ENCODE results near the gene KANK4.
A peak's percentile ranks its signal among the peaks of the same experiment; 100 is the strongest.

The KANK4 gene

DNA sequence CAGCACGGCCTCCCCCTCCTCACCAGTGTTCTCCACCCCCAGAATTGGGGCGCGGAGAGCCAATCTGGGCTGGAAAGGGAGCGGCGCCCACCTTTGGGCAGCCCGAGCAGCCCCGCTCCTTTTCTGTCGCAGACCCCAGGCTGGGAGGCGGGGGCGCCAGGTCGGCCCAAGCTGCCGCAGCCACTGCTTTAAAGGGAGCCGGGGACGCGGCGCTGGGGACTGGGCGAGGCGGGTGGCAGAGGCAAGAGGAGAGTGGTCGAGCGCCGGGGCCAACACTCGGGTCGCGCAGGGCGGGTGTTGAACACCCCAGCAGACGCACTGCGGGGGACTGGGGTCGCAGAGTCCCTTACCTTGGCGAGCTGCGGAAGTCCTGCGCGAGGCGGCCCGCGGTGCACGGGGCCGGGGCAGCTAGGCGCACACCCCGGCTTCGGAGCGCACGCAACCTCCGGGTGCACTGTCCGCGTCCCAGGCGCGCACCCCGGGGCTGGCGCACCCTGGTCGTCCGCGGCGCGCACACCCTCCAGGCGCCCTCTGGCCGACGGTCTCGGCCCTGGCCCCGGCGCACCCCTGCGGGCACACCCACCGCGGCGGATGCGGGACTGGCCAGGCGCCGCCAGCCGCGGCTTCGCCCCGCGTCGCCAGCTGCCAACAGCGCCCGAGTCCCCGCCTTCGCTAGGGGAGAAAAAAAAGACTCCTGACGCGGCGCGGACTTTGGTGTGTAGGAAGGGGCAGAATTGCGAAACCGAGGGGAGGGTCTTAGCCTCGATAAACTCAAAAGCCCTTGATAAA is at the start of gene KANK4:
Gene KANK4, minus strand, starts transcription at position 679 of the 789 bp plus-strand sequence. CDS start 37,870 bp downstream, outside the sequence.
- peaks cover 34 to 54% of the 10 kb centered on the region in 2 donors for H3K27me3 Mint-ChIP-seq
- no peaks in the 10 kb centered on the region for H3K36me3 Mint-ChIP-seq
- DNase-seq (no peak), ATAC-seq (replicated peaks) (no peak)
- H3K4me1 Mint-ChIP-seq, result peaks cover 0 to 6% of the 10 kb centered on the region in 2 donors
- H3K27ac Mint-ChIP-seq, result no peak within 1 kb of the TSS
- H3K9me3 Mint-ChIP-seq, result no peaks in the 10 kb centered on the region
- H3K4me3 Mint-ChIP-seq, result no peak within 1 kb of the TSS

DNA sequence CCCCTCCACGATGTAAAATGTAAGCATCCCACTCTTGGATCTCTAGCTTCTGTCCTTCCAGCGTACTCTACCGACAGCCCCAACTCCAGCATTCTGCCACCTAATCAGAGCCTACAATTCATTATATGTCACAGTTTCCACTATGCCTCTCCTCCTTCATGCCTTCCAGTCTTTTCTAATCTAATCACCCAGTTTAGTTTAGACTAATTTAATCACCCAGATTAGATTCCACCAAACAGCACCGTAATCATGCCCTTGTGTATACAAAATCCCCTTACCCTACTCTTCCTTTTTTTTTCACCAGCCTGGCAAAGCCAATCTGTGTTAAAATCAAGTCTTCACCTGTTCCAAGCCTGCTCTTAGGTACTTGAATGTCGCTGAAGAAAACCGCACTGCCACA is 49.8 kb upstream of the KANK4 start:
- DNase-seq (no peak), ATAC-seq (replicated peaks) (no peak)
- Mint-ChIP-seq H3K36me3 (no peaks in the 10 kb centered on the region), H3K9me3 (peaks cover 4 to 10% of the 10 kb centered on the region in 2 donors), H3K4me3 (no peak overlapping the region), H3K27me3 (peaks cover 6% of the 10 kb centered on the region in 2 donors), H3K4me1 (no peaks in the 10 kb centered on the region), H3K27ac (no peak overlapping the region)

DNA sequence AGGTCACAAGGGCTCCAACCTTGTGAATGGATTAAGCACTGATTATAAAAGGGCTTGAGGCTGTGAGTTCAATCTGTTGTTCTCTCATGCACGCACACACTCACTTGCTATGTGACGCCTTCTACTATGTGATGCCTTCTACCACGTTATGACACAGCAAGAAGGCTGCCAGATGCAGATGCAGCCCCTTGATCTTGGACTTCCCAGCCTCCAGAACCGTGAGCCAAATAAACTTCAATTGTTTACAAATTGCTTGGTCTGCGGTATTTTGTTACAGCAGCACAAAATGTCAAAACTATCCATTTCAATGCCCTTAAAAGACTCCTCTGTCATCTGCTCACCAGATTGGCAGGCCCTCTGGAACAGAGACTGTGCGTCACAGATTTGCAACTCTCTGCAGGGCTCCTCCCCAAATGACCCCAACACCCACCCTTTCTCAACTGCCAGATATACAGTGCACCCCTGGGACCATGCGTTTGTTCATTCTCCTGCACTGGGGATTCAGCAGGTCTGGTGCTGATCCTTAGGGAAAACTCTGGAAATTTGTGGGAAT is 47.8 kb upstream of the KANK4 start:
- no peak overlapping the region for H3K4me3 Mint-ChIP-seq
- DNase-seq (no peak), ATAC-seq (replicated peaks) (no peak)
- peaks cover 6% of the 10 kb centered on the region in 2 donors for H3K27me3 Mint-ChIP-seq
- H3K27ac Mint-ChIP-seq, result no peak overlapping the region
- no peaks in the 10 kb centered on the region for H3K4me1 Mint-ChIP-seq
- peaks cover 7 to 13% of the 10 kb centered on the region in 2 donors for H3K9me3 Mint-ChIP-seq
- no peaks in the 10 kb centered on the region for H3K36me3 Mint-ChIP-seq

- H3K4me3 Mint-ChIP-seq, result no peak overlapping the region
- H3K36me3 Mint-ChIP-seq, result no peaks in the 10 kb centered on the region
- peaks cover 7 to 13% of the 10 kb centered on the region in 2 donors for H3K9me3 Mint-ChIP-seq
- ATAC-seq (replicated peaks) (no peak), DNase-seq (no peak)
- H3K27me3 Mint-ChIP-seq, result peaks cover 6% of the 10 kb centered on the region in 2 donors
- H3K4me1 Mint-ChIP-seq, result no peaks in the 10 kb centered on the region
- H3K27ac Mint-ChIP-seq, result no peak overlapping the region
These were observed 45.5 kb upstream of the KANK4 start for GRCh38 chr1:62364721-62365120.

DNA sequence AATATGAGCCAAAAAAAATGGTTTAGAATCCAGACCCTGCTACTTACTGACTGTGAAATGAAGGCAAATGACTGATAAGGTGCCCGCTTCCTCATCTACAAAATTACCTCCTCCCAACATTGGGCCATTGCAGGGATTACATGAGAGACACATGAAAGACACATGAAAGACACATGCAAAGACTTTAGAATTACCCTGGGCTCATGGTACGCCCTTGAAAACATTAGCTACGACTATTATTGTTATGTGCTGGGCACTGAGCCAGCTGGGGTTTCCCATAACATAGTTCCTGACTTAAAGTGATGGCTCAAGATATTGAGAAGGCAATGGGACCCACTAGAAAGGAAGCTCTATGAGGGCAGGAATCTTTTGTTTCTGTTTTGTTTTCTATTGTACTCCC is 43.7 kb upstream of the KANK4 start:
- DNase-seq (no peak), ATAC-seq (replicated peaks) (no peak)
- H3K4me3 Mint-ChIP-seq, result no peak overlapping the region
- H3K36me3 Mint-ChIP-seq, result no peaks in the 10 kb centered on the region
- H3K9me3 Mint-ChIP-seq, result peaks cover 7 to 13% of the 10 kb centered on the region in 2 donors
- H3K4me1 Mint-ChIP-seq, result no peaks in the 10 kb centered on the region
- H3K27me3 Mint-ChIP-seq, result no peaks in the 10 kb centered on the region
- H3K27ac Mint-ChIP-seq, result no peak overlapping the region

- H3K36me3 Mint-ChIP-seq, result no peaks in the 10 kb centered on the region
- H3K27ac Mint-ChIP-seq, result no peak overlapping the region
- no peak overlapping the region for H3K4me3 Mint-ChIP-seq
- H3K9me3 Mint-ChIP-seq, result peaks cover 7 to 13% of the 10 kb centered on the region in 2 donors
- DNase-seq (no peak), ATAC-seq (replicated peaks) (no peak)
- H3K4me1 Mint-ChIP-seq, result no peaks in the 10 kb centered on the region
- no peaks in the 10 kb centered on the region for H3K27me3 Mint-ChIP-seq
These were observed 43.1 kb upstream of the KANK4 start for GRCh38 chr1:62362061-62362917.

DNA sequence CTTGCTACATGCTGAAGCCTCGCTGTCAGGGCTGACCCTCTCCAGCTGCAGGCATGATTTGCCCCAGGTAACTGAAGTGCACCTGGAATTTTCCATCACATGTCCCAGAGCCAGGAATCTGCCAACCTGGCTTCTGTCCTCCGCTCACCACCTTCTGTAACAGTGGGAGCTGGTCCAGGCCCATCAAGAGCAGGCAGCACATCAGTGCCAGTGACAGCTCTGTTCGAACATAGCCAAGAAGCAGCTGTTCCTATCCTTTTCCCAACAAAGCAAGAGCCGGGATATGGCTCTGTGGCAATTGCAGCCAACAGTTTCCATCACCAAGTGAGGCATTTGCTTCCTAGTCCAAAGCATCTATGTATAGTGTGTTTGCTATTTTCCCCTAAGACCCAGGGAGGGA is 42.2 kb upstream of the KANK4 start:
- peaks cover 3 to 8% of the 10 kb centered on the region in 2 donors for H3K9me3 Mint-ChIP-seq
- H3K4me1 Mint-ChIP-seq, result peaks cover 2 to 3% of the 10 kb centered on the region in 2 donors
- H3K27ac Mint-ChIP-seq, result no peak overlapping the region
- DNase-seq (no peak), ATAC-seq (replicated peaks) (no peak)
- no peaks in the 10 kb centered on the region for H3K27me3 Mint-ChIP-seq
- no peak overlapping the region for H3K4me3 Mint-ChIP-seq
- no peaks in the 10 kb centered on the region for H3K36me3 Mint-ChIP-seq

DNA sequence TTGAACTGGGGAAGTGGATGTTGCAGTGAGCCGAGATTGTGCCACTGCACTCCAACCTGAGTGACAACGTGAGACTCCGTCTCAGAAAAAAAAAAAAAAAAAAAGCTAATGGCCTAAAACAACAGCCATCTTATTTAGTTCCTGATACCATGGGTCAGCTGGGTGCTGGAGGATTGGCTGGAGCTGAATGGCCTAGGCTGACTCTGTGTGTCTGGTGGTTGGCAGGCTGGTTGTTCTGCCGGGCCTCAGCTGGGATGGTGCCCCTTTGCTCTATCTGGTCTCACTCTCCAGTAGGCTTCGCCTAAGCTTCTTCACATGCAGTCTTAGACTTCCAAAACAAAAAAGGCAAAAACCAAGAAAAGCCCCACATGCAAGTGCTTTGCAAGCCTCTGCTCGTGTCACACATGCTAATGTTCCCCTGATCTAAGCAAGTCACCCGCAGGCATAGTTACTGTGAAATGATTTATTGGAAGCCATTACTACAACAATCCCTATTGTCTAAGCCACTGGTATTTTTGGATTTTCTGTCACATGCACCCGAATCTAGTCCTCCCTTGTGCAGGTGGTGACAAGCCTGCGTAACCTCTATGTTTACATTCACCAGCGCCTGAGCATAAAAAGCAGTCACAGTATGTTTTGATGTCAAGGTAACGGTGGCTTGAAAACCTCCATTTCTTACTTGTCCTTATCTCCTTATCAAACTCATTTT is 39.6 kb upstream of the KANK4 start:
- H3K27ac Mint-ChIP-seq, result no peak overlapping the region
- peaks cover 4 to 5% of the 10 kb centered on the region in 2 donors for H3K4me1 Mint-ChIP-seq
- H3K9me3 Mint-ChIP-seq, result peaks cover 3 to 4% of the 10 kb centered on the region in 2 donors
- no peak for ATAC-seq (replicated peaks)
- no peaks in the 10 kb centered on the region for H3K27me3 Mint-ChIP-seq
- no peak for DNase-seq
- H3K36me3 Mint-ChIP-seq, result no peaks in the 10 kb centered on the region
- no peak overlapping the region for H3K4me3 Mint-ChIP-seq

DNA sequence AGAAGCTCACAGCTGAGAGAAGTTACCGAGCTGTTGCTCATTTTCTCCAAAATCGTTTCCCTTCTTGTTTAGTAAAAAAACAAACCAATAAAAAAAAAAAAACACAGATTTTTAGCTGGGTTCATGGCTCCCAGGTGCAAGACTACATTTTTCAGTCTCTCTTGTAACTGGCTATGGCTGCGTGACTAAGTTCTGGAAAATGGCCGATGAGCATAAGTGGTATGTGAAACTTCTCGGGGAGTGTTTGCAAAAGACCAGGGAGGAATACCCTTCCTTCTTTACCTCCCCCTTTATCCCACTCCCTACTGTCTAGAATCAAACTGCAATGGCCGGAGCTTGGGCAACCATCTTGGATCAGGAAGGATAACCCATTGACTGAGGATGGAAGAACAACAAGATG is 38.7 kb upstream of the KANK4 start:
- H3K4me3 Mint-ChIP-seq, result no peak overlapping the region
- H3K27me3 Mint-ChIP-seq, result peaks cover 0 to 3% of the 10 kb centered on the region in 2 donors
- ATAC-seq (replicated peaks), result no peak
- no peaks in the 10 kb centered on the region for H3K36me3 Mint-ChIP-seq
- H3K4me1 Mint-ChIP-seq, result peaks cover 4 to 5% of the 10 kb centered on the region in 2 donors
- DNase-seq, result no peak
- no peak overlapping the region for H3K27ac Mint-ChIP-seq
- peaks cover 2 to 3% of the 10 kb centered on the region in 2 donors for H3K9me3 Mint-ChIP-seq

DNA sequence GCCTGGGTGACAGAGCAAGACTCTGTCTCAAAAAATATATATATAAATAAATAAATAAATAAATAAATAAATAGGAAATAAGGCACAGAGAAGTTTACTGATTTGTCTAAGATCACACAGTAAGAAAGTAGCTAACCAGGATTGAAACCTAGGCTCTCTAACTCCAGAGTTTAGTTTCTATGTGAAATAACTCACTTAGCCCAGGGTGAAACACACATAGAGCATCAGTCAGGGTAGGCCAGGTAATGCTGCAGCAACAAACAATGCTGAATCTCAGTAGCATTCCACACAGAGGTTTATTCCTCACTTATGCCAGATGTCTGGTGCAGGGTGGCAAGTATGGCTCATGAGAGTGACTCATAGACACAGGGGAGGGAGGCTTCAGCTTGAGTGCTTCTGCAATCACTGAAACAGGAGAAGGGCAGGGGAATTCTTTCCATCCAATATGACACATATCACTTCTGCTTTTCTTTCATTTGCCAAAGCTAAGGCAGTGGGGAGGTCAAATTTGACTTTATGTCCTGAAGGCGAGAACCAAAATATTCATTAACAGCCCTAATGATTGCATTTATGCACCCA is 37.1 kb upstream of the KANK4 start:
- Mint-ChIP-seq H3K27ac (no peak overlapping the region), H3K4me3 (no peak overlapping the region), H3K9me3 (no peaks in the 10 kb centered on the region), H3K36me3 (no peaks in the 10 kb centered on the region), H3K27me3 (peaks cover 0 to 4% of the 10 kb centered on the region in 2 donors), H3K4me1 (peaks cover 4 to 5% of the 10 kb centered on the region in 2 donors)
- ATAC-seq (replicated peaks) (peak; percentile 95 to 97), DNase-seq (peak; percentile 21)

DNA sequence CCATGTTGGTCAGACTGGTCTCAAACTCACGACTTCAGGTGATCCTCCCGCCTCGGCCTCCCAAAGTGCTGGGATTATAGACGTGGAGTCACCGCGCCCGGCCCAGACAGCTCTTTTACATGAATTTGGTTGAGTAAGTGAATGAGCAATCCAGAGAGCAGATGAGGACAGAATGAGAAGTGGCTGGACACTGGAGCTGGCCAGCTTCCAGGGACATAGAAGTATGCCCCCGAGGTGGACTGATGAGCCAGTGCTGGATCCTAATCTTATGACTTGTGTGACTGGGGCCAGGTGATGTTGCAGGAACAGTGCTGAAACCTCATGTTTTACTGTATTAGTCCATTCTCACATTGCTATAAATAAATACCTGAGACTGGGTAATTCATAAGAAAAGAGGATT is 35.9 kb upstream of the KANK4 start:
- peaks cover 0 to 4% of the 10 kb centered on the region in 2 donors for H3K27me3 Mint-ChIP-seq
- no peak overlapping the region for H3K4me3 Mint-ChIP-seq
- ATAC-seq (replicated peaks) (no peak), DNase-seq (no peak)
- no peak overlapping the region for H3K27ac Mint-ChIP-seq
- H3K4me1 Mint-ChIP-seq, result peaks cover 4 to 5% of the 10 kb centered on the region in 2 donors
- no peaks in the 10 kb centered on the region for H3K9me3 Mint-ChIP-seq
- H3K36me3 Mint-ChIP-seq, result no peaks in the 10 kb centered on the region

GRCh38 chr1:62353853-62354252 is 34.6 kb upstream of the KANK4 start:
- peaks cover 4 to 5% of the 10 kb centered on the region in 2 donors for H3K4me1 Mint-ChIP-seq
- H3K27ac Mint-ChIP-seq, result no peak overlapping the region
- no peaks in the 10 kb centered on the region for H3K9me3 Mint-ChIP-seq
- DNase-seq (no peak), ATAC-seq (replicated peaks) (no peak)
- no peaks in the 10 kb centered on the region for H3K36me3 Mint-ChIP-seq
- H3K4me3 Mint-ChIP-seq, result no peak overlapping the region
- peaks cover 0 to 4% of the 10 kb centered on the region in 2 donors for H3K27me3 Mint-ChIP-seq

- Mint-ChIP-seq H3K27me3 (peaks cover 0 to 4% of the 10 kb centered on the region in 2 donors), H3K9me3 (no peaks in the 10 kb centered on the region), H3K36me3 (no peaks in the 10 kb centered on the region), H3K4me3 (no peak overlapping the region), H3K27ac (no peak overlapping the region), H3K4me1 (peaks cover 4 to 5% of the 10 kb centered on the region in 2 donors)
- ATAC-seq (replicated peaks) (no peak), DNase-seq (no peak)
These were observed 33.2 kb upstream of the KANK4 start for GRCh38 chr1:62352387-62352786.
